GM12801 (cell line): ENCODE results near the gene MAOB.

Source experiments
- TF ChIP-seq, protein P1 (sequence below): IDR thresholded peaks from one replicate; pipeline ENCODE4 v1.5.1; 2011; ENCODE audit warnings: control low read depth; ENCODE audit not compliant: insufficient read length; ENCODE audit errors: extremely low read depth

Gene MAOB

DNA sequence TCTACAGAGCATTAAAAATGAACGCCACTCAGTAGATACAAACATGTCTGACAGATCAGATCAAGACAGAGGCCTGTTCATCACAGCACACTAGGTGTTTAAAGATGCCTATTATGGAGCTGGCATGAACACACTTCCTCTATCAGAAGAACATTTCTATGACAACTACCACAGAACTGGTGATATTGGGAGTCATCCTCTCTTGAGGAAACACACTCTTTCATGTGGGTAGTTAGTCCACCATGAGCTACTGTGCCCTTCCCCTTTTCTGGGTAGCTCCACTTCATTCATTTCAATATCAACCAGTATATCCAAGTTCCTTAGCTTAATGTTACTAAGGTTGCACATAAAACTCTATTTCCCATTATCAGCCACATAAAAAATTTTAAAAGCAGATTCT lies 46.7 kb downstream of the MAOB start:
- TF ChIP-seq, protein P1, sequence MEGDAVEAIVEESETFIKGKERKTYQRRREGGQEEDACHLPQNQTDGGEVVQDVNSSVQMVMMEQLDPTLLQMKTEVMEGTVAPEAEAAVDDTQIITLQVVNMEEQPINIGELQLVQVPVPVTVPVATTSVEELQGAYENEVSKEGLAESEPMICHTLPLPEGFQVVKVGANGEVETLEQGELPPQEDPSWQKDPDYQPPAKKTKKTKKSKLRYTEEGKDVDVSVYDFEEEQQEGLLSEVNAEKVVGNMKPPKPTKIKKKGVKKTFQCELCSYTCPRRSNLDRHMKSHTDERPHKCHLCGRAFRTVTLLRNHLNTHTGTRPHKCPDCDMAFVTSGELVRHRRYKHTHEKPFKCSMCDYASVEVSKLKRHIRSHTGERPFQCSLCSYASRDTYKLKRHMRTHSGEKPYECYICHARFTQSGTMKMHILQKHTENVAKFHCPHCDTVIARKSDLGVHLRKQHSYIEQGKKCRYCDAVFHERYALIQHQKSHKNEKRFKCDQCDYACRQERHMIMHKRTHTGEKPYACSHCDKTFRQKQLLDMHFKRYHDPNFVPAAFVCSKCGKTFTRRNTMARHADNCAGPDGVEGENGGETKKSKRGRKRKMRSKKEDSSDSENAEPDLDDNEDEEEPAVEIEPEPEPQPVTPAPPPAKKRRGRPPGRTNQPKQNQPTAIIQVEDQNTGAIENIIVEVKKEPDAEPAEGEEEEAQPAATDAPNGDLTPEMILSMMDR = no peak

DNA sequence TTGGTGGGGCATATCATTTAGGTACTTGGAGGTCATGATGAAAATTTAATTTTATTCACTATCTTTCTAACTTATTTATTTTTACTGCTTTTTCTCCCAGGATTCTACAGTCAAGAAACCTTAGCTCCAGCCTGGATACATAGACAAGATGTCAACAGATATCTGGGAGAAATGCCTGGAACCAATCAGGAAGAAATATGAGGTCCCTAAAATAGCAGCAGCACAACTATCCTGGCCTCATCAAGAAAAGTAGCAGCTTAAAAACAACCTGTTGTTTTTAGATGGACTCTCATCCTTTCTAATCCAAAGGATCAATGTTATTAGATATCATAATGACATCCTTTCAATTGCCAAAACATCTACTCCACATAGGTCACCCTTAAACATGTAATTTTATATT lies 54.5 kb downstream of the MAOB start:
- TF ChIP-seq, protein P1 = no peak

DNA sequence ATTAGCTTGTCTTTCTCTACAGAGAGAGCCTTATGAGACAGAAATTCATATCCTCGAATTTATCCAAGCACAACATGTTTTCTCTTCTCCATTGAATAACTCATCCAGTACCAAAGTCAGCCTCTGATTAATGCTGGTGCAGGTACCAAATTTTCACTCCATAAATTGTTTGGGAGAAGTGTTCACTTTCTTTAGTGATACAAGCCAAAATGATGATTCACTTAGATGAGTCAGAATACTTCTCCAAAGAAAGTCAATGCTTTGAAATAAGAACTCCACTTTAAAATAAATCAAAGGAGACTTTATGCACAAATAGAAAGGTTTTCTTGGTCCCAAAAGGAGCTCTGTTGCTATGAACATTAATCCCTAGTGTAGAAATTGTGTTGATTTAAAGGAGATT lies 60.2 kb downstream of the MAOB start:
- TF ChIP-seq, protein P1 = no peak

DNA sequence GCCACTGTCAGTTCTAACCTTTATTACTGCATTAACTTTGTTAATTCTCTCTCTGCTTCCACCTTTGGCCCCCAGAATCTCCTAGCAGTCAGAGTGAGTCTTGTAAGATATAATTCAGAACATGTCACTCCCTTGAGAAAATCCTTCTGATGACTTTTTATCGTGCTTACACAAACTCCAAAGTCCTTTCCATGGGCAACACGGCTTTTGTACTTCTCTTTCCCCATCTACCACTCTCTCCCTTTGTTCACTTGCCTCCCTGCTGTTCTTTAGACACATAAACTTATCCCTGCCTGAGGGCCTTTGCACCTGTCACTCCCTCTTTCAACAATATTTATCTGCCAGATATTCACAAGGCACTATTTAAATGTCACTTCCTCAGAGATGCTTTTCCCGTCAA lies 64.8 kb downstream of the MAOB start:
- TF ChIP-seq, protein P1 = no peak

DNA sequence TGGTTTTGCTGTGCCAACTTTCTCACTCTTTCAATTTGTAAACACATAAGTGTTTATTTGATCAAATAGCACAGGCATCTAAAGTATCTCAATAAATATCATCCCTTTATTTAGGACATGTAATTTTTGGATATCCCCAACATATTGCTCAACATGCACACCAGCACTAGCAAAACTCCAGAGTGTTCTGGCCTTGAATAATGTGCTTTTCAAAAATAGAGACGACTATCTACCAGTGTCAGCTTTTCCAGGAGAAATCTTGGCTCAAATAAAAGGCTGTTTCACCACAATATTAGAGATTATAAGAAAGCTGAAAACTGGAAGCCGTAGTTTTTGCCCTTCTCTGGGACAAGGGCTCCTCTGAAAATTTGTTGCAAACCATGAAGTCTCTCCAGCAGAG lies 67.0 kb downstream of the MAOB start:
- TF ChIP-seq, protein P1 = no peak

DNA sequence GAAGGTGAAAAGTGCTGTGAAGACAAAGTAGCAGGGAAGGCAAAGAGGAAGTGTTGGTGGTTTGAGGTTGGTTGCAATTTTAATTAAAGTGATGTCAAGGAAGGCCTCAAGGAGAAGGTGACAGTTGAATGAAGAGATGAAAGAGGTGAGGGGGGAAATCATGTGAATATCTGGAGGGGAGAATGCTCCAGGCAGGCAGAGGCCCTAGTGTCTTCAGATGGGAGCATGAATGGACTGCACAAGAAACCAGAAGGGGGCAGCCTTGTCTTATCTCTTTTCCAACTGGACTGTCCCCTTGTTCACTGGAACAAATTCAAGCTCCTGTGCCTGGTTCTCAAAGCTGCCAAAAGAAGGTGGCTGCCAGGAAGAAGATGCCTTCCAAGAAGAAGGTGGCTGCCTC lies 68.4 kb downstream of the MAOB start:
- TF ChIP-seq, protein P1 = no peak

DNA sequence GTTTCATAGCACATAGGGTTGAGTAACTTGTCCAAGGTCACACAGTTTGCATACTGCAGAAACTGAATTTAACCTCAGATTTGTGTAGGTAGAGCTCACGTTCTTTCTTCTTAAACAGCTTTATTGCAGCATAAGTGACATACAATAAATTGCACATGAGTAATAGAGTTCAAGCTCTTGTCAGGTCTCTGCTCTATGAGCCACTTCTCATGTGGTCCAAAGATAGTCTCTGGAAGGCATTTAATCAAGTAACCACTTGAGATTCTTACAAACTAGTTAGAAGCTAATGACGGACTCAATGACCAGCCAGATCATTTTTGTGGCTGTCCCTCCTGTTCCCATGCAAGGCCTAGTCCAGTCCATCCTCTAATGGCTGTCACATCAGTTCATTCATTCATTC lies 68.9 kb downstream of the MAOB start:
- TF ChIP-seq, protein P1 = no peak

DNA sequence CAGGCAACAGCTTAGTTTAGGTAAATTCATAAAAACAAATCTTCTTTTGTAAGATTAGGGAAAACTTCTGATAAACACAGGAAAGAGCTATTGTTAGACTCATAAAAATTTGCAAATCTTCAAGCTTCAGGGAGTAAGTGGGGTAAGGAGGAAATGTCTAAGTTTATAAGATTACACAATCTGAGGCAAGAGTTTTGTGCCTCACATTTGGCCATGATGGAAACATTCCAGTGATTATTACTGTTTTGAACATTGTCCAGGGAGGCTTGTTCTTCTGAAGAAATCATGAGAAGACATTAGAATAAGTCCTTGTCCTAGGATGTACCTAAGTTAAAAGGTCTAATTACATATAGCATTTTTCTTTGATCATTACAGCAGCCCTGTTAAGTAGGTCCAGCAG lies 72.8 kb downstream of the MAOB start:
- TF ChIP-seq, protein P1 = no peak
